Tibial artery (tissue), 4 donors: ENCODE measurements around the gene LRRN4CL.

Source experiments
- DNase-seq, 2 donors: peaks; one replicate each; pipeline ENCODE4 v3.0.0-alpha.2; 2019
- H3K27ac ChIP-seq, 2 donors: fragments of 200-600 bp; sonication (generic) in 1 of 2; 1 replicate in 1 of 2; 2 replicates in 1 of 2; pipeline ENCODE4 v1.5.1; 2018 to 2019; ENCODE audit warnings: mild to moderate bottlenecking in 1 of 2
- H3K27me3 ChIP-seq, 2 donors: fragments of 200-600 bp; sonication (generic) in 1 of 2; one replicate each; pipeline versions ENCODE4 v1.5.1 to v1.6.0; 2016 to 2019
- H3K36me3 ChIP-seq, 3 donors: fragments of 200-600 bp; sonication (generic) in 2 of 3; one replicate each; pipeline ENCODE4 v1.5.1; 2016 to 2019; ENCODE audit warnings: mild to moderate bottlenecking in 2 of 3
- H3K4me1 ChIP-seq, 4 donors: fragments of 200-600 bp; sonication (generic) in 2 of 4; 1 replicate in 3 of 4; 2 replicates in 1 of 4; pipeline ENCODE4 v1.5.1; 2016 to 2019
- H3K4me3 ChIP-seq, 2 donors: fragments of 200-600 bp; sonication (generic) in 1 of 2; 1 replicate in 1 of 2; 2 replicates in 1 of 2; pipeline ENCODE4 v1.5.1; 2018 to 2019; ENCODE audit warnings: mild to moderate bottlenecking in 2 of 2
- H3K9me3 ChIP-seq, 3 donors: fragments of 200-600 bp; sonication (generic) in 1 of 3; one replicate each; pipeline ENCODE4 v1.5.1; 2016 to 2019
- intact Hi-C: fragments of 100-400 bp; cut with DNase I; formaldehyde crosslinking; loops from one replicate; pipeline ENCODE4 v1.15.0; 2023; ENCODE audit warnings: low total_unique reads
- TF ChIP-seq, protein P1 (sequence below), 2 experiments: fragments of 200-600 bp in 1 of 2; fragments of 450-650 bp in 1 of 2; IDR thresholded peaks; one replicate each; pipeline ENCODE4 v1.5.1; 2017 to 2019; ENCODE audit warnings: antibody characterized with exemption in 2 of 2, mild to moderate bottlenecking in 1 of 2, moderate library complexity in 1 of 2

The LRRN4CL gene

DNA sequence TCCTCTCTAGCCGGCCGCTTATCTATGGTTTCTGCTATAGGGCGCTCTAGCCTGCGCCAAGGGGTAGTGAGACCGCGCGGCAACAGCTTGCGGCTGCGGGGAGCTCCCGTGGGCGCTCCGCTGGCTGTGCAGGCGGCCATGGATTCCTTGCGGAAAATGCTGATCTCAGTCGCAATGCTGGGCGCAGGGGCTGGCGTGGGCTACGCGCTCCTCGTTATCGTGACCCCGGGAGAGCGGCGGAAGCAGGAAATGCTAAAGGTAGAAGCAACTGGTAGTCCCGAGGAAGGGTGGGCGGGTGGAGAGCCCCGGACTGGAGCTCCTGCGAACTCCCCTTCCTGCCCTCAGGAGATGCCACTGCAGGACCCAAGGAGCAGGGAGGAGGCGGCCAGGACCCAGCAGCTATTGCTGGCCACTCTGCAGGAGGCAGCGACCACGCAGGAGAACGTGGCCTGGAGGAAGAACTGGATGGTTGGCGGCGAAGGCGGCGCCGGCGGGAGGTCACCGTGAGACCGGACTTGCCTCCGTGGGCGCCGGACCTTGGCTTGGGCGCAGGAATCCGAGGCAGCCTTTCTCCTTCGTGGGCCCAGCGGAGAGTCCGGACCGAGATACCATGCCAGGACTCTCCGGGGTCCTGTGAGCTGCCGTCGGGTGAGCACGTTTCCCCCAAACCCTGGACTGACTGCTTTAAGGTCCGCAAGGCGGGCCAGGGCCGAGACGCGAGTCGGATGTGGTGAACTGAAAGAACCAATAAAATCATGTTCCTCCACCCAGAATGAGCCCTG is 17.5 kb downstream of the LRRN4CL start, which contains the start of the genes LBHD1 and UQCC3:
LBHD1 (minus strand) TSS at position 660 of the 782 bp plus-strand sequence. CDS start 2,236 bp downstream, outside the sequence.
UQCC3 (plus strand) TSS at position 66 of the 782 bp plus-strand sequence; CDS start at position 139, 73 bp downstream.
- Histone ChIP-seq H3K9me3 (no peaks in the 10 kb centered on the region), H3K27ac (peak within 1 kb of the TSS; percentile 92 to 94), H3K36me3 (peaks cover 10 to 38% (median 13%) of the 10 kb centered on the region in 3 donors), H3K4me3 (peak within 1 kb of the TSS; percentile 58 to 92), H3K27me3 (no peaks in the 10 kb centered on the region), H3K4me1 (peaks cover under 1 to 45% (median 34%) of the 10 kb centered on the region in 4 donors)
- intact Hi-C loops = no loop called here
- peak; percentile 75 to 83 for DNase-seq
- TF ChIP-seq, protein P1, sequence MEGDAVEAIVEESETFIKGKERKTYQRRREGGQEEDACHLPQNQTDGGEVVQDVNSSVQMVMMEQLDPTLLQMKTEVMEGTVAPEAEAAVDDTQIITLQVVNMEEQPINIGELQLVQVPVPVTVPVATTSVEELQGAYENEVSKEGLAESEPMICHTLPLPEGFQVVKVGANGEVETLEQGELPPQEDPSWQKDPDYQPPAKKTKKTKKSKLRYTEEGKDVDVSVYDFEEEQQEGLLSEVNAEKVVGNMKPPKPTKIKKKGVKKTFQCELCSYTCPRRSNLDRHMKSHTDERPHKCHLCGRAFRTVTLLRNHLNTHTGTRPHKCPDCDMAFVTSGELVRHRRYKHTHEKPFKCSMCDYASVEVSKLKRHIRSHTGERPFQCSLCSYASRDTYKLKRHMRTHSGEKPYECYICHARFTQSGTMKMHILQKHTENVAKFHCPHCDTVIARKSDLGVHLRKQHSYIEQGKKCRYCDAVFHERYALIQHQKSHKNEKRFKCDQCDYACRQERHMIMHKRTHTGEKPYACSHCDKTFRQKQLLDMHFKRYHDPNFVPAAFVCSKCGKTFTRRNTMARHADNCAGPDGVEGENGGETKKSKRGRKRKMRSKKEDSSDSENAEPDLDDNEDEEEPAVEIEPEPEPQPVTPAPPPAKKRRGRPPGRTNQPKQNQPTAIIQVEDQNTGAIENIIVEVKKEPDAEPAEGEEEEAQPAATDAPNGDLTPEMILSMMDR (IDR thresholded peaks at IDR 0.05) = no peak

DNA sequence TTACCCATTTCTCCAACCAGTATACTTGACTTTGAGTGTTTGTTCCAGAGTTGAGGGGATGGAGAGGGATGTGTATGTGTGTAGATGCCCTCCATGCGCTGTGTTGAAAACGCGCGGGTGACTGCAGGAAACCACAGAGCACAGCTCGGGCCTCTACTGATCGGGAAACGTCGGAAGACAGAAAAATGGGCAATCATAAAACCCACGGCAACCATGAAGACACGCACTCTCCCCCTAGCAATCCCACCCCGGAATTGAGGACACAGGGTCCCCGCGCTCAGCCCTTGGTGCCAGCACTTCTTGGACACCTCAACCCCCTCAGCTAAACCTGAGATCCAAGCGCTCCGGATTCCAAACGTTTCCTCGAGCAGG is 18.1 kb downstream of the LRRN4CL start:
- Histone ChIP-seq H3K9me3 (no peaks in the 10 kb centered on the region), H3K4me1 (peaks cover 7 to 49% (median 39%) of the 10 kb centered on the region in 4 donors), H3K27ac (peak overlapping the region; percentile 92 to 94), H3K27me3 (no peaks in the 10 kb centered on the region), H3K36me3 (peaks cover 8 to 37% (median 11%) of the 10 kb centered on the region in 3 donors), H3K4me3 (peak overlapping the region; percentile 58 to 92)
- intact Hi-C loops = no loop called here
- no peak for DNase-seq
- TF ChIP-seq, protein P1 (IDR thresholded peaks at IDR 0.05) = no peak

DNA sequence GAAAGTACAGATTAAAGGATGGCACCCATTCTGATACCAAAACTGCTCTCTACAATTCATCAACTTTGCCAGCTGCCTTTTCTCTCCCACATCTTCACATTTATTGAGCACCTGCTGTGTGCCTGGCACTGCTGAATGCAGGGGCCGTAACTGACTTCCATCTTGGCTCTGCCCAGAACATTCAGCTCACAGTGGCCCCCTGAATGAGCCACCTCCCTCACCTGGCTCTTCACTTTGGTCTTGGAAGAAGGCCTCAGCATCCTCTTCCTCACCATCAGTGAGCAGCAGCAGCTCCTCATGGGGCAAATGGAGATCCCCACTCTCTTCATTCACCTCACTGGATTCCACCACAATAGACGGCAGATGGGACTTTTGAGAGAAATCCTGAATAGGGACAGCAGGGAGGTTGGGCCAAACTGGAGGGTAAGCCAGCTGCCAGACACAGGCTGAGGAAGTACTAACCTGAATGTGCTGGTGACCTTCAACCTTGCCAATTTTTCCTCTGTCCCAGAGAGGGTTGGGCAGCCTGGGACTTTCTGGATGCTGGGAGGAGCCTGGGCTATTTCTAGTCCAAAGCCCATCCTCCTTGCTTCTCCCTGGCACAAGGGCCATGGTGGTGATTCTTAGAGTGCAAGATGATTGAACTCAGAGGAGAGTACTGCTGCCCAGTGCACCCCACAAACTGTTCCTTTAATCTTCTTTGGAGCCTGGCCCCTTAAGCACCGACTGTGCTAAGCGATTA is 19.7 kb downstream of the LRRN4CL start:
- Histone ChIP-seq H3K4me3 (no peak overlapping the region), H3K36me3 (peaks cover 6 to 23% (median 8%) of the 10 kb centered on the region in 3 donors), H3K4me1 (peaks cover 7 to 51% (median 42%) of the 10 kb centered on the region in 4 donors), H3K27me3 (no peaks in the 10 kb centered on the region), H3K9me3 (no peaks in the 10 kb centered on the region), H3K27ac (peak overlapping the region in 1 of 2 donors; percentile 4)
- TF ChIP-seq, protein P1 (IDR thresholded peaks at IDR 0.05) = no peak
- no peak for DNase-seq
- intact Hi-C loops = no loop called here

DNA sequence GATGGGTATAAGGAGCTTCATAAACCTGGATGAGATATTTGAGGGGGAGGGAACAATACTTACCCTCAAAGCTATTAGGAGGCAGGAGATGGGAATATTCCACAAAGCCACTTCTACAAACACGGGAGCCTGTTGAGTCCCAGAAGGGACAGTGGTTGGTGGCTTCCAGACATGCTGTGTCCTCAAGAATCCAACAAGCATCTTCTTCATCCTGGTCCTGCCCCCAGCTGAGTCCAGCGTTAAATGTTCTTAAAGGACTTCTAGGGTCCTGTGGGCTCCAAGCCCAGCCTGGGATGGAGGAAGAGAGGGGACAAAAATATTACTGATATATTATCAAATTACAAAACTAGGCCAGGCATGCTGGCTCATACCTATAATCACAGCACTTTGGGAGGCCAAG is 21.9 kb downstream of the LRRN4CL start:
- intact Hi-C loops = no loop called here
- no peak for DNase-seq
- H3K27ac ChIP-seq = no peak overlapping the region
- peaks cover 7 to 22% (median 8%) of the 10 kb centered on the region in 3 donors for H3K36me3 ChIP-seq
- H3K9me3 ChIP-seq = no peaks in the 10 kb centered on the region
- TF ChIP-seq, protein P1 (IDR thresholded peaks at IDR 0.05) = no peak
- no peaks in the 10 kb centered on the region for H3K27me3 ChIP-seq
- H3K4me1 ChIP-seq = peaks cover 7 to 50% (median 31%) of the 10 kb centered on the region in 4 donors
- H3K4me3 ChIP-seq = no peak overlapping the region

DNA sequence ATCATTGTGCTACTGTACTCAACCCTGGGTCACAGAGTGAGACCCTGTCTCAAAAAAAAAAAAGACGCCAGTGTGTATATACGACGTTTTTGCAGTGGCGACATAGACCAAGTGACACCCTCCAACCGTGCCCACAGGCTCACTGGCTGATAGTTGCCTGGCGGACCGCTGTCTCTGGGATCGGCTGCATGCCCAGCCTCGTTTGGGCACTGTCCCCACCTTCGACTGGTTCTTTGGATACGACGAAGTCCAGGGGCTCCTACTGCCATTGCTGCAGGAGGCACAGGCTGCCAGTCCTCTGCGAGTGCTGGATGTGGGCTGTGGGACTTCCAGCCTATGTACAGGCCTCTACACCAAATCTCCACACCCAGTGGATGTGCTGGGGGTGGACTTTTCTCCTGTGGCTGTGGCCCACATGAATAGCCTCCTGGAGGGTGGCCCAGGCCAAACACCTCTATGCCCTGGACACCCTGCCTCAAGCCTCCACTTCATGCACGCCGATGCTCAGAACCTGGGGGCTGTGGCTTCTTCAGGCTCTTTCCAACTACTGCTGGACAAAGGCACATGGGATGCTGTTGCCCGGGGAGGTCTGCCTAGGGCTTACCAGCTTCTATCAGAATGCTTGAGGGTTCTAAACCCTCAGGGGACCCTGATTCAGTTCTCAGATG is 22.9 kb downstream of the LRRN4CL start:
- intact Hi-C loops = no loop called here
- Histone ChIP-seq H3K4me3 (peak overlapping the region; percentile 87 to 96), H3K36me3 (peaks cover 8 to 27% (median 10%) of the 10 kb centered on the region in 3 donors), H3K27ac (peak overlapping the region; percentile 87 to 96), H3K27me3 (no peaks in the 10 kb centered on the region), H3K4me1 (peaks cover 7 to 45% (median 30%) of the 10 kb centered on the region in 4 donors), H3K9me3 (no peaks in the 10 kb centered on the region)
- no peak for DNase-seq
- TF ChIP-seq, protein P1 (IDR thresholded peaks at IDR 0.05) = no peak
